H9 (cell line): ENCODE measurements around the gene NHS. TPM values are rescaled to one million over a fixed set of nuclear protein-coding genes. Genes with fewer than 3 reads are reported as not detected.

Source experiments
- DNase-seq: peaks from one replicate; pipeline ENCODE4 v3.0.0-alpha.2; 2017
- H2AFZ ChIP-seq: one replicate; pipeline ENCODE4 v1.6.1; 2013; ENCODE audit warnings: mild to moderate bottlenecking, low read length, control low read depth, moderate library complexity
- H2AK5ac ChIP-seq: 2 replicates; pipeline ENCODE4 v1.6.1; 2013; ENCODE audit warnings: low read length, control low read depth, mixed read lengths; ENCODE audit not compliant: insufficient read length
- H2BK120ac ChIP-seq: one replicate; pipeline ENCODE4 v1.6.1; 2013; ENCODE audit warnings: low read depth, mild to moderate bottlenecking, low read length, control low read depth, inconsistent platforms; ENCODE audit not compliant: poor library complexity, severe bottlenecking
- H2BK12ac ChIP-seq: 2 replicates; pipeline ENCODE4 v1.6.1; 2013; ENCODE audit warnings: low read length, control low read depth, mixed read lengths, low read depth; ENCODE audit not compliant: insufficient read length
- H2BK15ac ChIP-seq: 2 replicates; pipeline ENCODE4 v1.6.1; 2013; ENCODE audit warnings: low read depth, low read length, control low read depth
- H2BK20ac ChIP-seq: one replicate; pipeline ENCODE4 v1.6.1; 2013; ENCODE audit warnings: low read depth, mild to moderate bottlenecking, low read length, control low read depth, inconsistent platforms; ENCODE audit not compliant: poor library complexity, severe bottlenecking
- H2BK5ac ChIP-seq: 2 replicates; pipeline ENCODE4 v1.6.1; 2013; ENCODE audit warnings: low read length, control low read depth, mixed read lengths; ENCODE audit not compliant: insufficient read length
- H3K14ac ChIP-seq: 2 replicates; pipeline ENCODE4 v1.6.1; 2013; ENCODE audit warnings: low read length, control low read depth; ENCODE audit not compliant: insufficient read depth
- H3K18ac ChIP-seq: 2 replicates; pipeline ENCODE4 v1.6.1; 2013; ENCODE audit warnings: low read depth, mild to moderate bottlenecking, mixed read lengths, low read length, control low read depth; ENCODE audit not compliant: insufficient read length
- H3K23ac ChIP-seq: 2 replicates; pipeline ENCODE4 v1.6.1; 2013; ENCODE audit warnings: low read length, control low read depth, mixed read lengths, low read depth; ENCODE audit not compliant: insufficient read length
- H3K23me2 ChIP-seq: 2 replicates; pipeline ENCODE4 v1.6.1; 2013; ENCODE audit warnings: low read depth, mild to moderate bottlenecking, mixed read lengths, low read length, control low read depth; ENCODE audit not compliant: insufficient read length, poor library complexity, severe bottlenecking
- H3K27ac ChIP-seq: 2 replicates; pipeline ENCODE4 v1.5.1; 2013; ENCODE audit warnings: low read length, control low read depth, mixed read lengths, low read depth; ENCODE audit not compliant: insufficient read length
- H3K27me3 ChIP-seq: 2 replicates; pipeline ENCODE4 v1.6.1; 2013; ENCODE audit warnings: low read length, control low read depth, inconsistent platforms; ENCODE audit not compliant: insufficient read depth
- H3K4ac ChIP-seq: 2 replicates; pipeline ENCODE4 v1.6.1; 2013; ENCODE audit warnings: low read depth, mild to moderate bottlenecking, control low read depth, inconsistent platforms, low read length, moderate library complexity
- H3K4me1 ChIP-seq: 2 replicates; pipeline ENCODE4 v1.6.1; 2013; ENCODE audit warnings: low read length, control low read depth, inconsistent platforms; ENCODE audit not compliant: insufficient read depth
- H3K4me2 ChIP-seq: 2 replicates; pipeline ENCODE4 v1.6.1; 2013; ENCODE audit warnings: low read length, control low read depth, mixed read lengths; ENCODE audit not compliant: insufficient read length, insufficient read depth
- H3K56ac ChIP-seq: 2 replicates; pipeline ENCODE4 v1.6.1; 2013; ENCODE audit warnings: low read depth, mild to moderate bottlenecking, mixed read lengths, low read length, control low read depth; ENCODE audit not compliant: insufficient read length
- H3K79me1 ChIP-seq: 2 replicates; pipeline ENCODE4 v1.6.1; 2013; ENCODE audit warnings: low read depth, mild to moderate bottlenecking, moderate library complexity, low read length, control low read depth, inconsistent platforms; ENCODE audit not compliant: insufficient read depth, poor library complexity, severe bottlenecking
- H3K79me2 ChIP-seq: 2 replicates; pipeline ENCODE4 v1.6.1; 2013; ENCODE audit warnings: low read length, control low read depth, inconsistent platforms; ENCODE audit not compliant: insufficient read depth
- H3K9ac ChIP-seq: 2 replicates; pipeline ENCODE4 v1.6.1; 2013; ENCODE audit warnings: low read length, control low read depth, mixed read lengths; ENCODE audit not compliant: insufficient read length; ENCODE audit errors: extremely low read depth
- H3K9me3 ChIP-seq: one replicate; pipeline ENCODE4 v1.6.1; 2013; ENCODE audit warnings: low read depth, low read length, inconsistent platforms; ENCODE audit not compliant: control insufficient read depth
- H3T11ph ChIP-seq: one replicate; pipeline ENCODE4 v1.6.1; 2013; ENCODE audit warnings: mild to moderate bottlenecking, low read length, control low read depth, inconsistent platforms
- H4K20me1 ChIP-seq: one replicate; pipeline ENCODE4 v1.6.1; 2013; ENCODE audit not compliant: control insufficient read depth, insufficient read length, insufficient read depth
- H4K5ac ChIP-seq: 2 replicates; pipeline ENCODE4 v1.6.1; 2013; ENCODE audit warnings: low read depth, mild to moderate bottlenecking, mixed read lengths, low read length, control low read depth; ENCODE audit not compliant: insufficient read length
- H4K8ac ChIP-seq: replicated peaks from 2 replicates; pipeline ENCODE4 v1.6.1; 2013; ENCODE audit warnings: low read length, control low read depth, mixed read lengths, low read depth; ENCODE audit not compliant: insufficient read length
- H4K91ac ChIP-seq: 2 replicates; pipeline ENCODE4 v1.6.1; 2013; ENCODE audit warnings: low read depth, mild to moderate bottlenecking, moderate library complexity, mixed read lengths, low read length, control low read depth; ENCODE audit not compliant: insufficient read length
- H3K27ac Mint-ChIP-seq, 3 experiments: 2 replicates in 2 of 3; 3 replicates in 1 of 3; pipeline ENCODE4 v1.8.0; 2020 to 2021; ENCODE audit warnings: mixed read lengths in 3 of 3, mild to moderate bottlenecking in 1 of 3, moderate library complexity in 1 of 3
- H3K27me3 Mint-ChIP-seq: 2 replicates; pipeline ENCODE4 v1.8.0; 2021; ENCODE audit warnings: low read depth, mild to moderate bottlenecking, moderate library complexity, mixed read lengths
- H3K36me3 Mint-ChIP-seq, 3 experiments: 2 replicates in 2 of 3; 3 replicates in 1 of 3; pipeline ENCODE4 v1.8.0; 2020 to 2021; ENCODE audit warnings: low read depth in 3 of 3, mixed read lengths in 3 of 3; ENCODE audit not compliant: insufficient read depth in 1 of 3
- H3K4me1 Mint-ChIP-seq, 2 experiments: 2 replicates each; pipeline ENCODE4 v1.8.0; 2020; ENCODE audit warnings: mixed read lengths in 2 of 2
- H3K4me3 Mint-ChIP-seq, 2 experiments: 2 replicates in 1 of 2; 3 replicates in 1 of 2; pipeline ENCODE4 v1.8.0; 2020 to 2021; ENCODE audit warnings: mild to moderate bottlenecking in 2 of 2, mixed read lengths in 2 of 2, moderate library complexity in 1 of 2
- H3K9me3 Mint-ChIP-seq, 2 experiments: 2 replicates in 1 of 2; 3 replicates in 1 of 2; pipeline ENCODE4 v1.8.0; 2020; ENCODE audit warnings: mild to moderate bottlenecking in 2 of 2, mixed read lengths in 2 of 2, moderate library complexity in 1 of 2
- WGBS: extraction: QIAGEN DNeasy Blood & Tissue Kit; methylation state at CpG from one replicate; pipeline ENCODE4 v1.1.7; 2013; ENCODE audit warnings: missing lambda C conversion rate, low lambda C conversion rate, mixed read lengths; ENCODE audit not compliant: insufficient read length; ENCODE audit errors: extremely low coverage; 5-methylcytosine and 5-hydroxymethylcytosine counted together
- total RNA-seq: library from RNA; stranded (reverse); gene quantifications from 2 replicates; pipeline ENCODE4 v1.2.1, GENCODE V29; 2021
- TF ChIP-seq, protein P1 (sequence below): fragments of 200-600 bp; sonication (generic); conservative IDR thresholded peaks from 3 replicates; pipeline ENCODE4 v1.8.0; 2021; ENCODE audit warnings: antibody characterized with exemption, mild to moderate bottlenecking

The NHS gene
- total RNA-seq, 1 experiment from 2014 or later, result 8.7 TPM

DNA sequence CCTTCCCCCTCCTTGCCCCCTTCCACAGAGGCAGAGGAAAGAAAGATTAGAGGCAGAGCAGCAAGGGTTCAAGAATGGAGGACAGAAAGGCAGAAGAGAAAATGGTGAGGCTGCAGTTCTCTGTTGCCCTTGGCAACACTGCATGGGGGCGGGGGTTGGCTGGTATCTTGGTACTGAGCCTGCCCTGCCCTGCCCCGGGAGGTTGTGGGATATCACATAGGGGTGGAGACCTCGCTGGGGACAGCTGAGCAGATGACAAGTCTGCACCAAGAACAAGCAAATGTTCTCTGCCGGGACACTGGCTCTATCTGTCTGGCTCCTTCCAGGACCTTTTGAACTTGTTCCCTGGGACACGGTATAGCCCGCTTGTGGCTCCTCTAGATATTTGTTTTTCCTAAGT lies 39.8 kb downstream of the NHS start:
- H3K4me2 ChIP-seq, result peak overlapping the region; percentile 39
- Mint-ChIP-seq H3K4me3 (peak overlapping the region; percentile 2 to 63; a peak in 4 of 5 replicates), H3K9me3 (no peaks in the 10 kb centered on the region)

More for the DNA sequence above, 39.8 kb downstream of the NHS start:
- Histone ChIP-seq H3K79me1 (no peaks in the 10 kb centered on the region), H3K79me2 (no peaks in the 10 kb centered on the region), H3K18ac (no peak overlapping the region), H3K9ac (no peak overlapping the region), H3K27ac (no peak overlapping the region), H3K23me2 (no peaks in the 10 kb centered on the region), H3K23ac (no peak overlapping the region), H2BK15ac (no peak overlapping the region), H4K91ac (no peak overlapping the region), H2BK5ac (no peak overlapping the region), H2AK5ac (no peak overlapping the region), H3K4ac (no peak overlapping the region), H3K14ac (no peak overlapping the region), H4K5ac (no peak overlapping the region), H3T11ph (no peak overlapping the region), H3K9me3 (no peaks in the 10 kb centered on the region), H4K20me1 (no peaks in the 10 kb centered on the region), H4K8ac (no peak overlapping the region), H3K56ac (no peak overlapping the region), H3K4me1 (peaks cover 10% of the 10 kb centered on the region), H3K27me3 (no peaks in the 10 kb centered on the region), H2BK12ac (no peak overlapping the region), H2BK120ac (no peak overlapping the region), H2AFZ (no peak overlapping the region), H2BK20ac (no peak overlapping the region)
- Mint-ChIP-seq H3K27ac (peak overlapping the region in 1 of 3 experiments; percentile 63; a peak in 3 of 7 replicates), H3K4me1 (peaks cover 41 to 48% of the 10 kb centered on the region in 2 experiments), H3K36me3 (no peaks in the 10 kb centered on the region), H3K27me3 (peaks cover 11% of the 10 kb centered on the region)
- TF ChIP-seq, protein P1, sequence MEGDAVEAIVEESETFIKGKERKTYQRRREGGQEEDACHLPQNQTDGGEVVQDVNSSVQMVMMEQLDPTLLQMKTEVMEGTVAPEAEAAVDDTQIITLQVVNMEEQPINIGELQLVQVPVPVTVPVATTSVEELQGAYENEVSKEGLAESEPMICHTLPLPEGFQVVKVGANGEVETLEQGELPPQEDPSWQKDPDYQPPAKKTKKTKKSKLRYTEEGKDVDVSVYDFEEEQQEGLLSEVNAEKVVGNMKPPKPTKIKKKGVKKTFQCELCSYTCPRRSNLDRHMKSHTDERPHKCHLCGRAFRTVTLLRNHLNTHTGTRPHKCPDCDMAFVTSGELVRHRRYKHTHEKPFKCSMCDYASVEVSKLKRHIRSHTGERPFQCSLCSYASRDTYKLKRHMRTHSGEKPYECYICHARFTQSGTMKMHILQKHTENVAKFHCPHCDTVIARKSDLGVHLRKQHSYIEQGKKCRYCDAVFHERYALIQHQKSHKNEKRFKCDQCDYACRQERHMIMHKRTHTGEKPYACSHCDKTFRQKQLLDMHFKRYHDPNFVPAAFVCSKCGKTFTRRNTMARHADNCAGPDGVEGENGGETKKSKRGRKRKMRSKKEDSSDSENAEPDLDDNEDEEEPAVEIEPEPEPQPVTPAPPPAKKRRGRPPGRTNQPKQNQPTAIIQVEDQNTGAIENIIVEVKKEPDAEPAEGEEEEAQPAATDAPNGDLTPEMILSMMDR, result no peak
- no CpG with 5 or more reads among the region's 6 CpGs for WGBS
- DNase-seq, result peak; percentile 42
